Left ventricle myocardium inferior (tissue), 1 donor: Measurements from ENCODE around the gene KAZN. TPM values are rescaled to one million over a fixed set of nuclear protein-coding genes. Genes with fewer than 3 reads are reported as not detected.

Experiments
- DNase-seq: peaks from one replicate; pipeline ENCODE4 v3.0.0-alpha.2; 2020
- H3K27ac ChIP-seq: fragments of 200-600 bp; replicated peaks from 2 replicates; pipeline ENCODE4 v1.8.0; 2021
- H3K27me3 ChIP-seq: fragments of 200-600 bp; 2 replicates; pipeline ENCODE4 v1.8.0; 2021; ENCODE audit warnings: low read depth
- H3K36me3 ChIP-seq: fragments of 200-600 bp; 2 replicates; pipeline ENCODE4 v1.8.0; 2021
- H3K4me1 ChIP-seq: fragments of 200-600 bp; 2 replicates; pipeline ENCODE4 v1.8.0; 2021
- H3K4me3 ChIP-seq: fragments of 200-600 bp; 2 replicates; pipeline ENCODE4 v1.8.0; 2021; ENCODE audit warnings: mild to moderate bottlenecking, moderate library complexity
- H3K9me3 ChIP-seq: fragments of 200-600 bp; replicated peaks from 2 replicates; pipeline ENCODE4 v1.8.0; 2021
- intact Hi-C: fragments of 100-400 bp; cut with micrococcal nuclease; formaldehyde crosslinking; loops from one replicate; pipeline ENCODE4 v1.11.0; 2022
- total RNA-seq: library from RNA; stranded (reverse); fragmentation: NEBNext Ultra II Directional; extraction: Animal tissue kit (Norgen Biotek cat#: 25700); gene quantifications from one replicate; pipeline ENCODE4 v1.2.1, GENCODE V29; 2021
- TF ChIP-seq, protein P1 (sequence below): fragments of 200-600 bp; IDR thresholded peaks from 2 replicates; pipeline ENCODE4 v1.8.0; 2021; ENCODE audit warnings: antibody characterized with exemption, mild to moderate bottlenecking, borderline replicate concordance
- donor health status: DM: no; HTN: yes; CAD: no; lungs with severe emphysema.

The KAZN gene
- total RNA-seq, 1 donor from 2014 or later, result 2.2 TPM

DNA sequence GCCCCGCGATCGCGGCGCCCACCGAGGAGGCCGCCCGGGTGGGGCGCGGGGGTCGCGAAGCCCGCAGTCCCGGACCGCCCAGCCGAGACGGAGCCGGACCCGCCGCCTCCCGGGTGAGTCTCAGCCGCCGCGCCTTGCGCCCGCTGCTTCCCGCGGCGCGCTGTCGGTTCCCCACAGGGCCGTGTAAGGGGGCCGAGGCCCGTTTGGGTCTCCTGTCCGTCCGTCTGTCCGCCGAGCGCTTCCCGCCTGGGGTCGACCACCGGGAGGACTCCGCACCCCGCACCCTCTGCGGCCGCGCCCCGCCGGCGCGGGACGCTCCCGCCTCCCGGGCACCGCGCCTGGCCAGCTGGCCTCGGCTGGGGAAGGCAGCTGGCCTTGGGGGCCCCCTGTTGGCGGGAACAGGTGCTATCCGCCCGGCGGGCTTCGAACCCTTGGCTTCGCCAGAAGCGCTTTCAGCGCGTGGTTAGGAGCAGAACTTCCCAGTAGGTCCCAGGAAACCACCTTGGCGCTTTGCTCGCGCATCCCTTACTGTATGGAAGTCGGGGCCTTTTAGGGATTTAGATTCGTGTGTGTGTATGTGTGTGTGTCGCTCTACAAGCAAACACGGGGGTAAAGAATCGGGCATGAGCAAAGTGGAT lies 555.5 kb downstream of the KAZN start:
- Histone ChIP-seq H3K36me3 (no peaks in the 10 kb centered on the region), H3K27ac (peak overlapping the region; percentile 86), H3K27me3 (no peaks in the 10 kb centered on the region), H3K9me3 (no peaks in the 10 kb centered on the region), H3K4me1 (peaks cover 75% of the 10 kb centered on the region), H3K4me3 (peak overlapping the region; percentile 87)
- intact Hi-C loops, result loop anchor here (10.0 kb wide), 1 partner anchor 121 kb away; no protein-coding TSS in a partner anchor
- peak; percentile 70 for DNase-seq
- TF ChIP-seq, protein P1, sequence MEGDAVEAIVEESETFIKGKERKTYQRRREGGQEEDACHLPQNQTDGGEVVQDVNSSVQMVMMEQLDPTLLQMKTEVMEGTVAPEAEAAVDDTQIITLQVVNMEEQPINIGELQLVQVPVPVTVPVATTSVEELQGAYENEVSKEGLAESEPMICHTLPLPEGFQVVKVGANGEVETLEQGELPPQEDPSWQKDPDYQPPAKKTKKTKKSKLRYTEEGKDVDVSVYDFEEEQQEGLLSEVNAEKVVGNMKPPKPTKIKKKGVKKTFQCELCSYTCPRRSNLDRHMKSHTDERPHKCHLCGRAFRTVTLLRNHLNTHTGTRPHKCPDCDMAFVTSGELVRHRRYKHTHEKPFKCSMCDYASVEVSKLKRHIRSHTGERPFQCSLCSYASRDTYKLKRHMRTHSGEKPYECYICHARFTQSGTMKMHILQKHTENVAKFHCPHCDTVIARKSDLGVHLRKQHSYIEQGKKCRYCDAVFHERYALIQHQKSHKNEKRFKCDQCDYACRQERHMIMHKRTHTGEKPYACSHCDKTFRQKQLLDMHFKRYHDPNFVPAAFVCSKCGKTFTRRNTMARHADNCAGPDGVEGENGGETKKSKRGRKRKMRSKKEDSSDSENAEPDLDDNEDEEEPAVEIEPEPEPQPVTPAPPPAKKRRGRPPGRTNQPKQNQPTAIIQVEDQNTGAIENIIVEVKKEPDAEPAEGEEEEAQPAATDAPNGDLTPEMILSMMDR, result peak; percentile 80

DNA sequence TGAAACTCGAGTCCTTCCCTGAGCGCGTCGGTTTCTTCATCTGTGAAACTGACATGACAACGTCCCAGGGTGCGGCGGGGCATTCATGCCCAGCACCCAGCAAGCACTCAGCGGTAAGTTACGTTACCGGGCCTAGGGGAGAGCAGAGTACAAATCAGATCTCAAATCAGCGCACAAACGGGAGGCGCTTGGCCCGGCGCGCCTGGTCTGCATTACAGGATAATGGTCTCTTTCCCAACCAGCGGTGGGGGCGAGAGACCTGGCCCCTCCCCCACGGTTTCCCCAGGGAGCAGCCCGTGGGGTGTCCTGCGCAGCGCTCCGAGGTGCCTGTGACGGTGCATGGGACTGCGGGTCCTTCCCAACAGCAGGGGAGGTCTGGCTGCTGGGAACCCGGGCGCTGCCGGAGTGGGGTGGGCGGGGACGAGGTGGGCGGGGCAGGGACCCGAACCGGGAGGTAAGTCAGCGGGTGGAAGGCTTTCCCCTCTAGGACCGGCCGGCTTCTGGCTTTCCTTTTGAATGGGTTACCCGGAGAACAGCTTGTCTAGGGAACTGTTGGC lies 556.1 kb downstream of the KAZN start:
- TF ChIP-seq, protein P1, result no peak
- peak; percentile 31 for DNase-seq

GRCh38 chr1:15155191-15155590 lies 556.7 kb downstream of the KAZN start:
- H3K4me1 ChIP-seq, result peaks cover 82% of the 10 kb centered on the region
- peak overlapping the region; percentile 87 for H3K4me3 ChIP-seq
- intact Hi-C loops, result loop anchor here (10.0 kb wide), 1 partner anchor 120 kb away; no protein-coding TSS in a partner anchor
- no peaks in the 10 kb centered on the region for H3K36me3 ChIP-seq
- no peak for DNase-seq
- H3K27ac ChIP-seq, result peak overlapping the region; percentile 86
- no peaks in the 10 kb centered on the region for H3K9me3 ChIP-seq
- TF ChIP-seq, protein P1, result no peak
- no peaks in the 10 kb centered on the region for H3K27me3 ChIP-seq

More for the DNA sequence above, 556.1 kb downstream of the KAZN start:
- Histone ChIP-seq H3K4me1 (peaks cover 81% of the 10 kb centered on the region), H3K9me3 (no peaks in the 10 kb centered on the region), H3K27ac (peak overlapping the region; percentile 86), H3K36me3 (no peaks in the 10 kb centered on the region), H3K27me3 (no peaks in the 10 kb centered on the region), H3K4me3 (peak overlapping the region; percentile 87)
- intact Hi-C loops, result loop anchor here (10.0 kb wide), 1 partner anchor 120 kb away; no protein-coding TSS in a partner anchor

DNA sequence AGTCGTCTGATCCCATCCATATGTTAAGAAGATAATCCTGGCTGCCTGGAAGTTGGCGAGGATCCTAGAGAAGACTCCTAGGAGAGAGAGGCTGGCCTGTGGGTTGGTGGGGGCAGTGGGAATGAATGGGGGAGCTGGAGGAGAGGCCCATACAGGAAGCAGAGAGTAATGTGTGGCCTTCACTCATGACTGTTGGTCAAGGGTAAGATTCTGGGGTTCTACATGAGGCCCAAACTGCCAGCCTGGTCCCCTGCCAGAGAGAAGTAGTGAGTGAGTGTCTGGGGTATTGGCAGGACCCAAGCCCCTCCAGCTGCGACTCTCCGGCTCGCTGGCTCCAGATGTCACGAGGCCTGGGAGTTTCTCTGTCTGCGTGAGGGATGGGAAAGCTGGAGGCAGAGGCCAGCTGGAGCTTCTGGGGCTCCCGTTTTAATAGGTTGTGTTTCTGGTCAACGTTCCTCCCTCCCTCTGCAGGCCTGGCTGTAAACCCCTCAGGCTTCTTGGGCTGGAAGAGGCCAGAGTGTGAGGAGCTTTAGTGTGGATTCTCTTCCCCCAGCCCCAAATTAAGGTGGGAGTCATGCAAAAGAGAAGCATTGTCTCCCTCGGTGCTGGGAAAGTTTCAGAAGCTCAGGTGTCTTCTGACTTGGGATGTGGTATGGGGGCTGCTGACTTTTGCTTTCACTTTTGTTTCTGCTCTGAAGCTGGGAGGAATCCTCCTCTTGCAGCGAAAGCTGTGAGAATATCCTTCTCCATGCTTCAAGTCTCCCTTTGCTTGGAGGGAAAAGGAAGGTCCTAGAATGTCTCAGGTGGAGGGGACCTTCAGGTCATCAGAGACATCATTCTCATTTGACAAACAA lies 557.6 kb downstream of the KAZN start:
- H3K27me3 ChIP-seq, result no peaks in the 10 kb centered on the region
- intact Hi-C loops, result loop anchor here (10.0 kb wide), 1 partner anchor 119 kb away; no protein-coding TSS in a partner anchor
- peak overlapping the region; percentile 86 for H3K27ac ChIP-seq
- H3K4me1 ChIP-seq, result peaks cover 82% of the 10 kb centered on the region
- H3K36me3 ChIP-seq, result no peaks in the 10 kb centered on the region
- peak overlapping the region; percentile 37 for H3K4me3 ChIP-seq
- DNase-seq, result no peak
- TF ChIP-seq, protein P1, result no peak
- no peaks in the 10 kb centered on the region for H3K9me3 ChIP-seq

DNA sequence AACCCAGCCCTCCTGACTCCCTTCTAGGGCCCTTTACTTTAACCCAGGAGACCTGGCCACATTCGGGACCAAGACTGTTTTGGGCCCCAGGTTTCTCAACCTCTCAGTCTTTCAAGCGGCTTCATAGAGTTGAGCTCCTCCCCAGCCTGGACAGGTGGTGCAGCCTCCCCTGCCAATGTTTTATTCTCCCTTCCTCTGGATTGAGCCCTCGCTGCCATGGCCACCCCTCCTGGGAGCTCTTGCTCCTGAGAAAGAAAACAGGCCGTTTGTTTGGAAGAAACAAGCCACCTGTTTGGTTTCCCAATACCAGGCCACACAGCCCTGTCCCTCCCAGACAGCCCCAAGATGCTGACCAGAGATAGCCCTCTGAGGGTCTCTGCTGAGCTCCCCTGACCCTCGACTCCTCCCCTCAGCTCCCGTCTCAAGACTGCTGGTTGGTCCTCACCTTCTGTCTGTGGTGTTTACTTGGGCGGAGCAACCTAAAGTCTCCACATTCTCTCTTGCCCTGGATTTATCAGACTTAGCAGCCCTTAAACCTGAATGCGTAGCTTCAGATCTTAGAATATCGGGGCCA lies 558.4 kb downstream of the KAZN start:
- peaks cover 74% of the 10 kb centered on the region for H3K4me1 ChIP-seq
- H3K4me3 ChIP-seq, result peak overlapping the region; percentile 37

More for the DNA sequence above, 558.4 kb downstream of the KAZN start:
- peak overlapping the region; percentile 86 for H3K27ac ChIP-seq
- H3K36me3 ChIP-seq, result no peaks in the 10 kb centered on the region
- intact Hi-C loops, result loop anchor here (10.0 kb wide), 1 partner anchor 118 kb away; no protein-coding TSS in a partner anchor
- no peaks in the 10 kb centered on the region for H3K27me3 ChIP-seq
- H3K9me3 ChIP-seq, result no peaks in the 10 kb centered on the region
- TF ChIP-seq, protein P1, result no peak
- no peak for DNase-seq
